Measurements from ENCODE around the gene VGLL4.

DNA sequence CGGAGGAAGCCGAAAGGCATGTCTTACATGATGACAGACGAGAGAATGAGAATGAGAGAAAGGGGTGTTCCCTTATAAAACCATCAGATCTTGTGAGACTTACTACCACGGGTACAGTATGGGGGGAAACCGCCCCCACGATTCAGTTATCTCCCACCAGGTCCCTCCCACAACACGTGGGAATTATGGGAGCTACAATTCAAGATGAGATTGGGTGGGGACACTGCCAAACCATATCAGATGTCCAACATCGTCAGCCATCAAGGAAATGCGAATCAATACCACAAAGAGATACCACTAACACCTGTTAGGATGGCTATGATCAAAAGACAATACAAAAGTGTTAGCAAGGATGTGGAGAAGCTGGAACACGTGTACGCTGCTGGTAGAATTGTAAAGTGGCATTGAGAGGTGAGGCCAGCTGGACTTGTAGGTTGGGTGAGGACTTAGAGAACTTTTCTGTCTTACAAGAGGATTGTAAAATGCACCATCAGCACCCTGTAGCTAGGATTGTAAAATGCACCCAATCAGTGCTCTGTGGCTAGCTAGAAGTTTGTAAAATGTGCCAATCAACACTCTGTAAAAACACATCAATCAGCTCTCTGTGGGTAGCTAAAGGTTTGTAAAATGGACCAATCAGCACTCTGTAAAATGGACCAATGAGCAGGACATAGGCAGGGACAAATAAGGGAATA is 37.5 kb downstream of the VGLL4 start:
- TF ChIP-seq NFATC4 (CRISPR knock-in tag; IDR thresholded peaks at IDR 0.05) = no peak
- TF ChIP-seq, protein P1, sequence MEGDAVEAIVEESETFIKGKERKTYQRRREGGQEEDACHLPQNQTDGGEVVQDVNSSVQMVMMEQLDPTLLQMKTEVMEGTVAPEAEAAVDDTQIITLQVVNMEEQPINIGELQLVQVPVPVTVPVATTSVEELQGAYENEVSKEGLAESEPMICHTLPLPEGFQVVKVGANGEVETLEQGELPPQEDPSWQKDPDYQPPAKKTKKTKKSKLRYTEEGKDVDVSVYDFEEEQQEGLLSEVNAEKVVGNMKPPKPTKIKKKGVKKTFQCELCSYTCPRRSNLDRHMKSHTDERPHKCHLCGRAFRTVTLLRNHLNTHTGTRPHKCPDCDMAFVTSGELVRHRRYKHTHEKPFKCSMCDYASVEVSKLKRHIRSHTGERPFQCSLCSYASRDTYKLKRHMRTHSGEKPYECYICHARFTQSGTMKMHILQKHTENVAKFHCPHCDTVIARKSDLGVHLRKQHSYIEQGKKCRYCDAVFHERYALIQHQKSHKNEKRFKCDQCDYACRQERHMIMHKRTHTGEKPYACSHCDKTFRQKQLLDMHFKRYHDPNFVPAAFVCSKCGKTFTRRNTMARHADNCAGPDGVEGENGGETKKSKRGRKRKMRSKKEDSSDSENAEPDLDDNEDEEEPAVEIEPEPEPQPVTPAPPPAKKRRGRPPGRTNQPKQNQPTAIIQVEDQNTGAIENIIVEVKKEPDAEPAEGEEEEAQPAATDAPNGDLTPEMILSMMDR (IDR thresholded peaks at IDR 0.05) = no peak
- TF ChIP-seq, protein P2, sequence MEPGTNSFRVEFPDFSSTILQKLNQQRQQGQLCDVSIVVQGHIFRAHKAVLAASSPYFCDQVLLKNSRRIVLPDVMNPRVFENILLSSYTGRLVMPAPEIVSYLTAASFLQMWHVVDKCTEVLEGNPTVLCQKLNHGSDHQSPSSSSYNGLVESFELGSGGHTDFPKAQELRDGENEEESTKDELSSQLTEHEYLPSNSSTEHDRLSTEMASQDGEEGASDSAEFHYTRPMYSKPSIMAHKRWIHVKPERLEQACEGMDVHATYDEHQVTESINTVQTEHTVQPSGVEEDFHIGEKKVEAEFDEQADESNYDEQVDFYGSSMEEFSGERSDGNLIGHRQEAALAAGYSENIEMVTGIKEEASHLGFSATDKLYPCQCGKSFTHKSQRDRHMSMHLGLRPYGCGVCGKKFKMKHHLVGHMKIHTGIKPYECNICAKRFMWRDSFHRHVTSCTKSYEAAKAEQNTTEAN (CRISPR knock-in tag; IDR thresholded peaks at IDR 0.05) = no peak
- no peak for TF ChIP-seq IRF2 (CRISPR knock-in tag; IDR thresholded peaks at IDR 0.05; ENCODE audit: borderline replicate concordance, low read depth)
- TF ChIP-seq, protein P3, sequence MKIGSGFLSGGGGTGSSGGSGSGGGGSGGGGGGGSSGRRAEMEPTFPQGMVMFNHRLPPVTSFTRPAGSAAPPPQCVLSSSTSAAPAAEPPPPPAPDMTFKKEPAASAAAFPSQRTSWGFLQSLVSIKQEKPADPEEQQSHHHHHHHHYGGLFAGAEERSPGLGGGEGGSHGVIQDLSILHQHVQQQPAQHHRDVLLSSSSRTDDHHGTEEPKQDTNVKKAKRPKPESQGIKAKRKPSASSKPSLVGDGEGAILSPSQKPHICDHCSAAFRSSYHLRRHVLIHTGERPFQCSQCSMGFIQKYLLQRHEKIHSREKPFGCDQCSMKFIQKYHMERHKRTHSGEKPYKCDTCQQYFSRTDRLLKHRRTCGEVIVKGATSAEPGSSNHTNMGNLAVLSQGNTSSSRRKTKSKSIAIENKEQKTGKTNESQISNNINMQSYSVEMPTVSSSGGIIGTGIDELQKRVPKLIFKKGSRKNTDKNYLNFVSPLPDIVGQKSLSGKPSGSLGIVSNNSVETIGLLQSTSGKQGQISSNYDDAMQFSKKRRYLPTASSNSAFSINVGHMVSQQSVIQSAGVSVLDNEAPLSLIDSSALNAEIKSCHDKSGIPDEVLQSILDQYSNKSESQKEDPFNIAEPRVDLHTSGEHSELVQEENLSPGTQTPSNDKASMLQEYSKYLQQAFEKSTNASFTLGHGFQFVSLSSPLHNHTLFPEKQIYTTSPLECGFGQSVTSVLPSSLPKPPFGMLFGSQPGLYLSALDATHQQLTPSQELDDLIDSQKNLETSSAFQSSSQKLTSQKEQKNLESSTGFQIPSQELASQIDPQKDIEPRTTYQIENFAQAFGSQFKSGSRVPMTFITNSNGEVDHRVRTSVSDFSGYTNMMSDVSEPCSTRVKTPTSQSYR (CRISPR knock-in tag; IDR thresholded peaks at IDR 0.05) = no peak
- no peak for TF ChIP-seq GABPB1 (CRISPR knock-in tag; IDR thresholded peaks at IDR 0.05)
- no peak for TF ChIP-seq ZNF263 (CRISPR knock-in tag; IDR thresholded peaks at IDR 0.05; ENCODE audit: low read depth)
- TF ChIP-seq RORB (CRISPR knock-in tag; IDR thresholded peaks at IDR 0.05) = no peak
- TF ChIP-seq SMAD4 (CRISPR knock-in tag; IDR thresholded peaks at IDR 0.05) = no peak
- no peak for TF ChIP-seq SOX15 (CRISPR knock-in tag; IDR thresholded peaks at IDR 0.05)
- TF ChIP-seq, protein P4, sequence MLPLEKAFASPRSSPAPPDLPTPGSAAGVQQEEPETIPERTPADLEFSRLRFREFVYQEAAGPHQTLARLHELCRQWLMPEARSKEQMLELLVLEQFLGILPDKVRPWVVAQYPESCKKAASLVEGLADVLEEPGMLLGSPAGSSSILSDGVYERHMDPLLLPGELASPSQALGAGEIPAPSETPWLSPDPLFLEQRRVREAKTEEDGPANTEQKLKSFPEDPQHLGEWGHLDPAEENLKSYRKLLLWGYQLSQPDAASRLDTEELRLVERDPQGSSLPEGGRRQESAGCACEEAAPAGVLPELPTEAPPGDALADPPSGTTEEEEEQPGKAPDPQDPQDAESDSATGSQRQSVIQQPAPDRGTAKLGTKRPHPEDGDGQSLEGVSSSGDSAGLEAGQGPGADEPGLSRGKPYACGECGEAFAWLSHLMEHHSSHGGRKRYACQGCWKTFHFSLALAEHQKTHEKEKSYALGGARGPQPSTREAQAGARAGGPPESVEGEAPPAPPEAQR (CRISPR knock-in tag; IDR thresholded peaks at IDR 0.05) = no peak

All from WTC11 (cell line).